Femur (tissue), 1 donor: Measurements from ENCODE around the gene DNASE1L2.
"Not testable (repeated sequence)": the region's sequence is repeated elsewhere in the genome, so short reads cannot be mapped to it uniquely, and the experiment has no call there.

Source experiments
- DNase-seq: peaks from one replicate; pipeline ENCODE4 v3.0.0-alpha.2; 2017

Gene DNASE1L2

GRCh38 chr16:2226245-2226793 lies 9.9 kb upstream of the DNASE1L2 start:
- DNase-seq = no peak

GRCh38 chr16:2226918-2227317 lies 9.3 kb upstream of the DNASE1L2 start:
- DNase-seq = no peak

- DNase-seq = no peak
Observed at GRCh38 chr16:2228161-2228824, 8.0 kb upstream of the DNASE1L2 start.

DNA sequence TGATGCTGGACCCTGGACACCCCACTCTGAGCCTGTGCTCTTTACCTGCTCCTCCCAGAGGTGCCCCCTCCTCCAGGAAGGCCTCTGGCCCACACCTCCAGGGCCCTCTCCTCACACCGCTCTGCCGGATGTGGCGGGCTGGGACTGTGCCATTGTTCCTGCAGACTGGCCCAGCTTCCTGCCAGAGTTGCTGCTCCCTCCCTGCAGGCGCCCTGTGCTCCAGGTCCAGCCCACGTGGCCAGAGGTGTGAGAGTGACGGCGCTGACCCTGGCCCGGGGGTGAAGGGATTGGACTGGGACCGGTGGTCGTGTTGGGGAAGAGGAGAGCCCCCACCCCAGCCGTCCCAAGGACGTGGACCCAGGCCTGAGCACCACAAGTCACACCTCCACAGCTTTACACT lies 7.2 kb upstream of the DNASE1L2 start:
- no peak for DNase-seq

GRCh38 chr16:2229632-2230250 lies 6.5 kb upstream of the DNASE1L2 start:
- DNase-seq = no peak

- DNase-seq = no peak
Observed at GRCh38 chr16:2230376-2230775, 5.9 kb upstream of the DNASE1L2 start.

DNA sequence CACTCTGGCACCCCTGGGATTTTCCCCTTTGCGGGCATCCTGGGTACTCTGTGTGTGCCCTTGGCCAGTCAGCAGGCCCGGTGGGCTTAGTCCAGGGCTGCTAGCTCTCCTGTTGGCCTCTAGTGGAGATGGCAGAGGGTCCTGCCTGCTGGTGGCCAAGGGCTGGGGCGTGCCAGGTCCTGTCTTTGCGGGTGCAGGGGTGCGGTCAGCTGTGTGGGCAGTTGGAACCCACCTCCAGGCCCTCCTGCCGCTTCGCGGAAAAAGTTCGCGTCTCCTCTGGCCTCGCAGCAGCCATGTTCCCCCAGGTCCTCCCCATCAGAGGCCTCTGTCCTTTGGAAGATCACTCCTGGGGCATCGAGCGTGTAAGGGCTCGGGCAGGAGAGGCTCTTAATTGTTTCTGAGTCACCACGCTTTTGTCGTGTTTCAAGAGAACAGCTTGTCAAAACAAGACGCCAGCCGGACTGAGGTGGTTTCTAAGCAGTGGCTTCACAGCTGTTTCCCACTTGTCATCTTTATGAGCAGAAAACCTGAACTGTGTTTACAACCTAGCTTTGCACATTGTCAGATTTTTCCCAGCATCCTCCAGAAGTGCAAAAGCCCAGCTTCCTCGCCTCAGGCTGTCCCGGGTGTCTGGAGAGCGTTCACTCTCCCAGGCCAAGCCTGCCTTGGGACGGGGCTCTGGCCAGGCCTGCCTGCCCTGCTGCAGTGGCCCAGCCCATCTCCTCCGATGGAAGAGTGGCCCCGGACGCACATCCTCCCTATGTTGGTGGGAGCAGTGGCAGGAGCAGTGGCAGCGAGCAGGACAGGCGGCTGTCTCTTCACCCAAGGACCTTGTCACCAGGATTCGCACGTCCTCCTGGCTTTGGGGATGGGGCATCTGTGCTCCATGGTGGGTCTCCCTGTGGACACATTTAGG lies 5.0 kb upstream of the DNASE1L2 start:
- DNase-seq = no peak

- DNase-seq = no peak
Observed at GRCh38 chr16:2232094-2232990, 3.9 kb upstream of the DNASE1L2 start.

- no peak for DNase-seq
Observed at GRCh38 chr16:2233046-2233775, 3.0 kb upstream of the DNASE1L2 start.

GRCh38 chr16:2233872-2234812 lies 2.1 kb upstream of the DNASE1L2 start:
- DNase-seq = no peak

GRCh38 chr16:2234813-2235170 lies 1.5 kb upstream of the DNASE1L2 start:
- no peak for DNase-seq

GRCh38 chr16:2235234-2235651 lies 1.0 kb upstream of the DNASE1L2 start:
- DNase-seq = no peak

DNA sequence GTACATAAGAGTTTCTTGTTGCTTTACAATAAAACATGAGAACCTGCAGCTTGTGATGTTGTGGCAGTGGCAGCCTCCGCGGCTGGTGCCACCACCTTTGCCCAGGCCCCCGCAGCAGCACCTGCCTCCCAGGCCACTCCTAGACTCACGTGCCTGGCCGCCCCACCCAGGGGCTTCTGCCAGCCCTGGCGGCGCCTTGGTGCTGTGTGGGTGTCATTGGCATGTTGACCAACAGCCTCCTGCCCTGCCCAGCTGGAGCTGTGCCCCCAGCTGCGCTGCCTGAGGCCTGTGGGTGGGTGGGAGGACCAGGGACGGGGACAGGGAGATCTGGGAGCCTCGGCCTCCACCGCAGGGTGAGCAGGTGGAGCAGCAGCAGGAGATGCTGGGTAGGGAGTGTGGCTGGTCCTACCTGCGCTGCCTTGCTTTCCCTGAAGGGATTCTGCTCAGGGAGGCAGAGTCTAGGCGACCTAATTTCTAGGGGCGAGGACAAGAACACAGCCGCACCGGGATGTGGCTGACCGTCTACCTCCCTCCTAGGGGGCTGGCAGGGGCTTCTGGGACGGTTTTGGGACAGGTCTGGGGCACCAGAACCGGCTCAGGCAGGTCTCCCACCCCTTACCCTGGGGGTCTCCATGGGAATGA lies 428 bp upstream of the DNASE1L2 start:
- no peak for DNase-seq

- no peak for DNase-seq
Observed at GRCh38 chr16:2237102-2237482, 848 bp downstream of the DNASE1L2 start.

GRCh38 chr16:2237493-2238149 lies 1.4 kb downstream of the DNASE1L2 start:
- no peak for DNase-seq

GRCh38 chr16:2238150-2238837 lies 2.0 kb downstream of the DNASE1L2 start:
- DNase-seq = no peak

GRCh38 chr16:2238838-2239675 lies 2.8 kb downstream of the DNASE1L2 start:
- no peak for DNase-seq

GRCh38 chr16:2240331-2240730 lies 4.1 kb downstream of the DNASE1L2 start:
- DNase-seq = not testable (repeated sequence)
